Measurements from ENCODE around the gene PAM.

- no peak for TF ChIP-seq GABPA (IDR thresholded peaks at IDR 0.05; ENCODE audit: low read depth)
- TF ChIP-seq, protein P1, sequence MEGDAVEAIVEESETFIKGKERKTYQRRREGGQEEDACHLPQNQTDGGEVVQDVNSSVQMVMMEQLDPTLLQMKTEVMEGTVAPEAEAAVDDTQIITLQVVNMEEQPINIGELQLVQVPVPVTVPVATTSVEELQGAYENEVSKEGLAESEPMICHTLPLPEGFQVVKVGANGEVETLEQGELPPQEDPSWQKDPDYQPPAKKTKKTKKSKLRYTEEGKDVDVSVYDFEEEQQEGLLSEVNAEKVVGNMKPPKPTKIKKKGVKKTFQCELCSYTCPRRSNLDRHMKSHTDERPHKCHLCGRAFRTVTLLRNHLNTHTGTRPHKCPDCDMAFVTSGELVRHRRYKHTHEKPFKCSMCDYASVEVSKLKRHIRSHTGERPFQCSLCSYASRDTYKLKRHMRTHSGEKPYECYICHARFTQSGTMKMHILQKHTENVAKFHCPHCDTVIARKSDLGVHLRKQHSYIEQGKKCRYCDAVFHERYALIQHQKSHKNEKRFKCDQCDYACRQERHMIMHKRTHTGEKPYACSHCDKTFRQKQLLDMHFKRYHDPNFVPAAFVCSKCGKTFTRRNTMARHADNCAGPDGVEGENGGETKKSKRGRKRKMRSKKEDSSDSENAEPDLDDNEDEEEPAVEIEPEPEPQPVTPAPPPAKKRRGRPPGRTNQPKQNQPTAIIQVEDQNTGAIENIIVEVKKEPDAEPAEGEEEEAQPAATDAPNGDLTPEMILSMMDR (IDR thresholded peaks at IDR 0.05; ENCODE audit: insufficient read depth, low read length), result no peak
- TF ChIP-seq SPI1 (IDR thresholded peaks at IDR 0.05; ENCODE audit: borderline replicate concordance, low read depth), result no peak
- no peak for TF ChIP-seq REST (IDR thresholded peaks at IDR 0.05; ENCODE audit: insufficient replicate concordance, low read depth)
Measured at GRCh38 chr5:102832445-102832844, 77.3 kb downstream of the PAM start.
